ENCODE data around the gene ERCC6L. TPM values are rescaled to one million over a fixed set of nuclear protein-coding genes. Genes with fewer than 3 reads are reported as not detected.

The ERCC6L gene
- total RNA-seq, 1 donor from 2014 or later = not detected

DNA sequence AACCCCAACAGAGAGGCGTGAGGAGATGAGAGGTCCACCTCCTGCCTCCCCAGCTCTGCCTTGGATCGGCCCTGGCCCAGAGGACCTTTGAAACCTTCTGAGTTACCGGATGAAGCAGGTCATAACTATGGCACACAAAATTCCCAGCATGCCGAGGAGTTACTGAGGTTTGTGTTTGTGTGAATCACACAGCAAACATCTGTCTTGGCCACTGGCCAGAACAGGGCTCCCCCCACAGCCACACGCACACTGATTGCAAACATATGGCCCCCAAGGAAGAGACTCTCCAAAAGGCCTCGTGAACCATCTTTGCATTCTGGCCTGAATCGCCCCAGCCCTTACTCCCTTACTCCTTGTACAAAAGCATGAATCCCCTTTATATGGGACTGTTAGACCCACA, 19.3 kb upstream of the ERCC6L start:
- no peaks in the 10 kb centered on the region for H3K4me1 ChIP-seq
- no peak for DNase-seq
- no peak overlapping the region for H3K27ac ChIP-seq (replicated peaks)
- intact Hi-C loops (cut with micrococcal nuclease) = no loop called here
- H3K4me3 ChIP-seq = no peak overlapping the region
- H3K27me3 ChIP-seq (ENCODE audit: low read depth) = no peaks in the 10 kb centered on the region
- H3K9me3 ChIP-seq (replicated peaks) = no peaks in the 10 kb centered on the region
- TF ChIP-seq CTCF (IDR thresholded peaks at IDR 0.05; ENCODE audit: borderline replicate concordance) = no peak
- no peaks in the 10 kb centered on the region for H3K36me3 ChIP-seq

DNA sequence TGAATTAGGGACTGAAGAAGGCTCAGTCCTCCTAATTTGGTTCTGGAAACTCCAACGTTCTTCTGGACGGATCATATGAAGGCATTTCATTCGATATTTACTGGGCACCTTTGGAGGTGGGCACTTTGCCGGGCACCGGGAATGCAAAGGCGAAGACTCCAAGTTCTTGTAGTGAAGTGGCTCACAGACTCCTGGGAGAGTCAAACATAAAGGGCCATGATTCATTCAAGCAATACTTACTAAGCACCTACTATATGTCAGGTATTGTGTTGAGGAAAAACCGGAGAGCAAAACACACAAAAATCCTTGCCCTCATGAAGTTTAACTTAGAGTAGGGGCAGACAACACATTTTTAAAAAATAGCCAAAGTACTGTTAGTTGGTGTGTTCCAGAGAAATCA, 17.0 kb upstream of the ERCC6L start:
- no peak for TF ChIP-seq CTCF (IDR thresholded peaks at IDR 0.05; ENCODE audit: borderline replicate concordance)
- no peaks in the 10 kb centered on the region for H3K36me3 ChIP-seq
- H3K27me3 ChIP-seq (ENCODE audit: low read depth) = no peaks in the 10 kb centered on the region
- DNase-seq = no peak
- H3K9me3 ChIP-seq (replicated peaks) = no peaks in the 10 kb centered on the region
- intact Hi-C loops (cut with micrococcal nuclease) = no loop called here
- no peak overlapping the region for H3K4me3 ChIP-seq
- H3K27ac ChIP-seq (replicated peaks) = no peak overlapping the region
- no peaks in the 10 kb centered on the region for H3K4me1 ChIP-seq

GRCh38 chrX:72255445-72255844, 16.6 kb upstream of the ERCC6L start:
- Histone ChIP-seq H3K27me3 (ENCODE audit: low read depth) (no peaks in the 10 kb centered on the region), H3K4me3 (no peak overlapping the region), H3K4me1 (no peaks in the 10 kb centered on the region), H3K27ac (replicated peaks) (no peak overlapping the region), H3K9me3 (replicated peaks) (no peaks in the 10 kb centered on the region), H3K36me3 (no peaks in the 10 kb centered on the region)
- intact Hi-C loops (cut with micrococcal nuclease) = no loop called here
- no peak for DNase-seq
- no peak for TF ChIP-seq CTCF (IDR thresholded peaks at IDR 0.05; ENCODE audit: borderline replicate concordance)

- intact Hi-C loops (cut with micrococcal nuclease) = no loop called here
- Histone ChIP-seq H3K9me3 (replicated peaks) (no peaks in the 10 kb centered on the region), H3K36me3 (no peaks in the 10 kb centered on the region), H3K4me3 (no peak overlapping the region), H3K4me1 (no peaks in the 10 kb centered on the region), H3K27me3 (ENCODE audit: low read depth) (no peaks in the 10 kb centered on the region), H3K27ac (replicated peaks) (no peak overlapping the region)
- no peak for TF ChIP-seq CTCF (IDR thresholded peaks at IDR 0.05; ENCODE audit: borderline replicate concordance)
- no peak for DNase-seq
These were observed 16.0 kb upstream of the ERCC6L start for GRCh38 chrX:72254816-72255215.

DNA sequence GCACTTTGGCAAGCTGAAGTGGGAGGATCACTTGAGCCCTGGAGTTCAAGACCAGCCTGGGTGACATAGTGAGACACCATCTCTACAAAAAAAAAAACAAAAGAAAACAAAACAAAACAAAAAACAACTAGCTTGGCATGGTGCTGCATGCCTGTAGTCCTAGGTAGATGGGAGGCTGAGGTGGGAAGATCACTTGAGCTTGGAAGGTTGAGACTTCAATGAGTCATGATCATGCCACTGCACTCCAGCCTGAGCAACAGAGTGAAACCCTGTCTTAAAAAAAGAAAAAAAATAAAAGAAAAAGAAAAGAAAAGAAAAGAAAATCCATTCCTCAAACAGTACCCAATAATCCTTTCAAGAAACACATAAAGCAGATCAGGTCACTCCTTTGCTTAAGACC, 14.9 kb upstream of the ERCC6L start:
- no peaks in the 10 kb centered on the region for H3K9me3 ChIP-seq (replicated peaks)
- intact Hi-C loops (cut with micrococcal nuclease) = no loop called here
- TF ChIP-seq CTCF (IDR thresholded peaks at IDR 0.05; ENCODE audit: borderline replicate concordance) = no peak
- H3K36me3 ChIP-seq = no peaks in the 10 kb centered on the region
- H3K27me3 ChIP-seq (ENCODE audit: low read depth) = no peaks in the 10 kb centered on the region
- no peaks in the 10 kb centered on the region for H3K4me1 ChIP-seq
- no peak overlapping the region for H3K4me3 ChIP-seq
- no peak for DNase-seq
- no peak overlapping the region for H3K27ac ChIP-seq (replicated peaks)
